Pericardium fibroblast (primary cell): ENCODE results near the gene ZNF43. TPM values are rescaled to one million over a fixed set of nuclear protein-coding genes. Genes with fewer than 3 reads are reported as not detected.

Experiments used
- total RNA-seq: library from RNA; depleted of rRNA; stranded (reverse); fragments of >200 nt; gene quantifications from 2 replicates; pipeline ENCODE4 v1.2.3, GENCODE V29; 2015

ZNF43 gene
- total RNA-seq: 3.1 and 4.1 TPM in 2 replicates

DNA sequence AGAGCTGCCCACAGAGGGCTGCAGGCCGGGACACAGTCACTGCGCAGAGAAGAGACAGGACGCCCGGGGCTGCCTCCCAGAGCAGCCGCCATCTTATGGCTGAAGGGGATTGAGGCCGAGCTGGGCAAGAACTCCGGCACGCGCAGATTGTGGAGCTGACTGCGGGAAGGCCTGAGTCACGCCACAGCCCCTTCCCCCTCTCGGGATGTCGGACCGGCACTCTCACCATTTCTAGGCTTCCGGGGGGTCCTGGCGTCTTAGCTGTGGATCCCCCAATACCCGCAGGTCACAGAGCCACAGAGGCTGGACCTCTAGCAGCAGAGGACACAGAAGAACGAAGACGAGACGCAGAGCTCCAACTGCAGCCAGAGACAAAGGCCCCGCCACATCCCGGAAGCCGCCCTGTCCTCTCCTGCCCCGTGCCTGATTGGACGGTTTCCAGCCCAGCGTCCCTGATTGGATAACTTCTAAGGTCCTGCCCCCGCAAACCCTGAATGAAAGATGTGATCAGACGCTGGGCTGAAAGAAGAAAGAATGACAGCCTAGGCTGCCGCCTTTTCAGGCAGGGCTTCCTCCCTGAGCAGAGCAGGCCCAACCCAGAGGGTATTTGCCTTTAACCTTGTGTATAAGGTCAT is at the start of gene ZNF43:
ZNF43 (minus strand) TSS at position 373 of the 635 bp plus-strand sequence; CDS start at position 229, 144 bp downstream.

DNA sequence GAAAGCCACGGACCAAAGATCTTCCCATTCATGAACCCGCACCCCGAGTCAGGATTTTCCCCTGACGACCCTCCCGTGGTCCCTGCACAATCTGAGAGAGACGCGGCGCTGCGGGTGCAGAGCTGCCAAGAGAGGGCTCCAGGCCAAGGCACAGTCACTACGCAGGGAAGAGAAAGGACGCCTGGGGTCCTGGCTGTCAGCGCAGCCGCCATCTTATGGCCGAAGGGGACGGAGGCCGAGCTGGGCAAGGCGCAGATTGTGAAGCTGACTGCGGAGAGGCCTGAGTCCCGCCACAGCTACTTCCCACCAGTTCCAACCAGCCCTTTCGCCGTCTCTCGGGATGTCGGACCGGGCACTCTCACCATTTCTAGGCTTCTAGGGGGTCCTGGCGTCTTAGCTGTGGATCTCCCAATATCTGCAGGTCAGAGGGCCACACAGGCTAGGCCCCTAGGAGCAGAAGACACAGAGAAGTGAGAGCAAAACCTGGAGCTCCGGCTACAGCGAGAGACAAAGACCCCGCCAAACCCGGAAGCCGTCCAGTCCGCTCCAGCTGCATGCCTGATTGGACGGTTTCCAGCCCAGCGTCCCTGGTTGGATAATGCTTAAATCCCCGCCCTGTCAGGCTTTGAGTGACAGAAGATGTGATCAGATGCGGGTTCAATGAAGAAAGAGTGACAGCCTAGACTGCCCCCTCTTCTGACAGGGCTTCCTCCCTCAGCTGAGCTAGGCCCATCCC is 68.7 kb downstream of the ZNF43 start, which contains the start of gene ZNF100:
ZNF100 (minus strand) TSS at position 515 of the 736 bp plus-strand sequence; CDS start at position 365, 150 bp downstream.

Other genes with a start within 250 kb of the ZNF43 start
- gene ZNF100, start 68.6 kb downstream of the ZNF43 start, total RNA-seq: 1.8 and 1.9 TPM in 2 replicates
- gene ZNF208, start 174.8 kb upstream of the ZNF43 start, total RNA-seq: 0.70 TPM in 1 of 2 replicates, not detected in the other
- 0.47 TPM in 1 of 2 replicates, not detected in the other for gene ZNF257, start 216.3 kb upstream of the ZNF43 start, total RNA-seq